SU-DHL-6 (cell line): ENCODE results near the gene LPCAT1.

Experiments
- H2AFZ ChIP-seq: fragments of 200-600 bp; sonication (generic); 2 replicates; pipeline ENCODE4 v1.6.1; 2014; ENCODE audit warnings: low read depth, mild to moderate bottlenecking, moderate library complexity, mixed read lengths, antibody characterized with exemption, low read length; ENCODE audit not compliant: severe bottlenecking
- H3F3A ChIP-seq: fragments of 200-600 bp; shearing (Covaris generic); 2 replicates; pipeline ENCODE4 v1.6.0; 2016; ENCODE audit warnings: antibody characterized with exemption, mild to moderate bottlenecking; ENCODE audit not compliant: insufficient read depth
- H3K27ac ChIP-seq: fragments of 200-600 bp; sonication (generic); 2 replicates; pipeline ENCODE4 v1.5.1; 2016; ENCODE audit warnings: low read depth, mild to moderate bottlenecking, low read length, moderate library complexity, mixed read lengths
- H3K27me3 ChIP-seq: fragments of 200-600 bp; sonication (generic), shearing (Covaris generic); 2 replicates; pipeline ENCODE4 v1.6.0; 2014; ENCODE audit warnings: mild to moderate bottlenecking, low read length
- H3K36me3 ChIP-seq: fragments of 200-600 bp; sonication (generic); 2 replicates; pipeline ENCODE4 v1.6.1; 2014; ENCODE audit warnings: mild to moderate bottlenecking, low read length, mixed read lengths
- H3K4me2 ChIP-seq: fragments of 300-600, 200-600 bp; shearing (Covaris generic), sonication (generic); 2 replicates; pipeline ENCODE4 v1.6.0; 2014; ENCODE audit warnings: low read length, low read depth, mild to moderate bottlenecking; ENCODE audit not compliant: poor library complexity, severe bottlenecking
- H3K4me3 ChIP-seq: fragments of 200-600 bp; sonication (generic); 2 replicates; pipeline ENCODE4 v1.5.1; 2014; ENCODE audit warnings: antibody characterized with exemption, low read length, mild to moderate bottlenecking, mixed read lengths; ENCODE audit not compliant: insufficient read depth, poor library complexity, severe bottlenecking
- H3K79me2 ChIP-seq: fragments of 200-600 bp; sonication (generic); 2 replicates; pipeline ENCODE4 v1.6.1; 2014; ENCODE audit warnings: mild to moderate bottlenecking, low read length, moderate library complexity; ENCODE audit not compliant: insufficient read depth
- H3K9ac ChIP-seq: fragments of 200-600 bp; sonication (generic); 2 replicates; pipeline ENCODE4 v1.7.0; 2014; ENCODE audit warnings: mild to moderate bottlenecking, low read length
- H3K9me2 ChIP-seq: fragments of 200-600 bp; sonication (generic); replicated peaks from 2 replicates; pipeline ENCODE4 v1.6.1; 2014; ENCODE audit warnings: low read length; ENCODE audit not compliant: insufficient read depth
- H3K9me3 ChIP-seq: fragments of 200-600 bp; sonication (generic); 2 replicates; pipeline ENCODE4 v1.6.1; 2014; ENCODE audit warnings: low read length, mixed read lengths; ENCODE audit not compliant: insufficient read depth
- H4K20me1 ChIP-seq: fragments of 200-600 bp; sonication (generic); 2 replicates; pipeline ENCODE4 v1.6.1; 2014; ENCODE audit warnings: low read depth, mild to moderate bottlenecking, antibody characterized with exemption, low read length, moderate library complexity, mixed read lengths
- EZH2phosphoT487 ChIP-seq: fragments of 200-600 bp; sonication (generic), shearing (Covaris generic); conservative IDR thresholded peaks from 2 replicates; pipeline ENCODE4 v1.6.1; 2018; ENCODE audit warnings: mild to moderate bottlenecking, antibody characterized with exemption, low read length, moderate library complexity, mixed read lengths
- TF ChIP-seq, protein P1 (sequence below): fragments of 200-600 bp; sonication (generic); IDR thresholded peaks from one replicate; pipeline ENCODE4 v1.5.1; 2017; ENCODE audit warnings: antibody characterized with exemption, mild to moderate bottlenecking, low read length, moderate library complexity; ENCODE audit not compliant: insufficient read depth, poor library complexity, severe bottlenecking

Gene LPCAT1

DNA sequence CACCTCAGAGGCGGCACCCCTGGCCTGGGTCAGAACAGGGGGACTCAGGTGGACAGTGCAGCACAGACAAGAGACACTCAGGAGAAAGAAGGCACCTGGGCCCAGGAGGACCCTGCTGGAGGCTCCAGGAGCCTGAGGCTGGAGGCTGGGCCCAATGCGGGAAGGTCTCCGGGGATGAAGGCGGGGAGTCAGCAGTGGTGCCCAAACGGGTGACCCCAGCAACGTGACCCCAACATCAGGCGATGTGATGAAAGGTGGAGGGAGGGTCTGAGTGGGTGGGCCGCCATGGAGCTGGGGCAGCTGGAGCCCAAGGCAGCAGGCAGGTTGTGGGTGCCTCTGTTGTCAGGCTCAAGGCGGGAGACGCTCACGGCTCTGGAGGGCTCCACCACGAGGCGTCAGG, 37.5 kb downstream of the LPCAT1 start:
- Histone ChIP-seq H3K9me3 (no peaks in the 10 kb centered on the region), H3K79me2 (no peaks in the 10 kb centered on the region), H3F3A (peaks cover 10% of the 10 kb centered on the region; the same call in 1 of the 2 replicates), H3K27ac (0 out of 2 replicates have a peak overlapping the region, but pooled peaks have one; percentile 78), H3K4me3 (no peak overlapping the region), H3K9me2 (no peaks in the 10 kb centered on the region), H3K9ac (no peak overlapping the region), H3K27me3 (no peaks in the 10 kb centered on the region), H3K36me3 (0 out of 2 replicates have a peak, but pooled peaks cover 3% of the 10 kb centered on the region), H2AFZ (no peak overlapping the region), H4K20me1 (no peaks in the 10 kb centered on the region), H3K4me2 (no peak overlapping the region)
- TF ChIP-seq, protein P1, sequence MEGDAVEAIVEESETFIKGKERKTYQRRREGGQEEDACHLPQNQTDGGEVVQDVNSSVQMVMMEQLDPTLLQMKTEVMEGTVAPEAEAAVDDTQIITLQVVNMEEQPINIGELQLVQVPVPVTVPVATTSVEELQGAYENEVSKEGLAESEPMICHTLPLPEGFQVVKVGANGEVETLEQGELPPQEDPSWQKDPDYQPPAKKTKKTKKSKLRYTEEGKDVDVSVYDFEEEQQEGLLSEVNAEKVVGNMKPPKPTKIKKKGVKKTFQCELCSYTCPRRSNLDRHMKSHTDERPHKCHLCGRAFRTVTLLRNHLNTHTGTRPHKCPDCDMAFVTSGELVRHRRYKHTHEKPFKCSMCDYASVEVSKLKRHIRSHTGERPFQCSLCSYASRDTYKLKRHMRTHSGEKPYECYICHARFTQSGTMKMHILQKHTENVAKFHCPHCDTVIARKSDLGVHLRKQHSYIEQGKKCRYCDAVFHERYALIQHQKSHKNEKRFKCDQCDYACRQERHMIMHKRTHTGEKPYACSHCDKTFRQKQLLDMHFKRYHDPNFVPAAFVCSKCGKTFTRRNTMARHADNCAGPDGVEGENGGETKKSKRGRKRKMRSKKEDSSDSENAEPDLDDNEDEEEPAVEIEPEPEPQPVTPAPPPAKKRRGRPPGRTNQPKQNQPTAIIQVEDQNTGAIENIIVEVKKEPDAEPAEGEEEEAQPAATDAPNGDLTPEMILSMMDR: no peak
- no peak for TF ChIP-seq EZH2phosphoT487

DNA sequence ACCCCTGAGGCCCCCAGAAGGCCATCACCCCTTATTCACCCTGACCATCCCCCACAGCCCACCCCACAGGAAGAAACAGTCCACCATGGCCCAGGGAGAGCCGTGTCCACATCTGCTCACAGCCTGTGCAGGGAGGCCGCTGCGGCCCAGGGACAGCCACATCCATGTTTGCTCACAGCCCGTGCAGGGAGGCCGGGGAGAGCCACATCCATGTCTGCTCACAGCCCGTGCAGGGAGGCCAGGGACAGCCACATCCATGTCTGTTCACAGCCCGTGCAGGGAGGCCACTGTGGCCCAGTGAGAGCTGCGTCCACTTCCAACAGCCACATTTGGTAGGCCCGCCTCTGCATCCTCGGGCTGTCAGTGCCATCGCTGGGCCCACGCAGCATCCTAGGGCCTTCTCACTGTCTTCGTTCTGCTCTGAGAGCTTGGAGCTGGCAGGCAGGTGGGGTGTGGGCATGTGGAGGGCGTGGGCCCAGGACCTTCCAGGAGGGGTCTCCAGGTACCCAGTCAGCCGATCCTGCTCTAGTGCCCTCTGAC, 38.1 kb downstream of the LPCAT1 start:
- TF ChIP-seq, protein P1: no peak
- TF ChIP-seq EZH2phosphoT487: no peak
- H3K9me2 ChIP-seq: no peaks in the 10 kb centered on the region
- H3K27ac ChIP-seq: peak overlapping the region; percentile 78
- peaks cover 10% of the 10 kb centered on the region; the same call in 1 of the 2 replicates for H3F3A ChIP-seq
- peak overlapping the region; percentile 39 for H3K9ac ChIP-seq
- H3K36me3 ChIP-seq: no peaks in the 10 kb centered on the region
- H3K9me3 ChIP-seq: no peaks in the 10 kb centered on the region
- H3K4me2 ChIP-seq: peak overlapping the region; percentile 41
- no peaks in the 10 kb centered on the region for H3K27me3 ChIP-seq
- no peaks in the 10 kb centered on the region for H4K20me1 ChIP-seq
- H2AFZ ChIP-seq: no peak overlapping the region
- H3K4me3 ChIP-seq: no peak overlapping the region
- no peaks in the 10 kb centered on the region for H3K79me2 ChIP-seq

DNA sequence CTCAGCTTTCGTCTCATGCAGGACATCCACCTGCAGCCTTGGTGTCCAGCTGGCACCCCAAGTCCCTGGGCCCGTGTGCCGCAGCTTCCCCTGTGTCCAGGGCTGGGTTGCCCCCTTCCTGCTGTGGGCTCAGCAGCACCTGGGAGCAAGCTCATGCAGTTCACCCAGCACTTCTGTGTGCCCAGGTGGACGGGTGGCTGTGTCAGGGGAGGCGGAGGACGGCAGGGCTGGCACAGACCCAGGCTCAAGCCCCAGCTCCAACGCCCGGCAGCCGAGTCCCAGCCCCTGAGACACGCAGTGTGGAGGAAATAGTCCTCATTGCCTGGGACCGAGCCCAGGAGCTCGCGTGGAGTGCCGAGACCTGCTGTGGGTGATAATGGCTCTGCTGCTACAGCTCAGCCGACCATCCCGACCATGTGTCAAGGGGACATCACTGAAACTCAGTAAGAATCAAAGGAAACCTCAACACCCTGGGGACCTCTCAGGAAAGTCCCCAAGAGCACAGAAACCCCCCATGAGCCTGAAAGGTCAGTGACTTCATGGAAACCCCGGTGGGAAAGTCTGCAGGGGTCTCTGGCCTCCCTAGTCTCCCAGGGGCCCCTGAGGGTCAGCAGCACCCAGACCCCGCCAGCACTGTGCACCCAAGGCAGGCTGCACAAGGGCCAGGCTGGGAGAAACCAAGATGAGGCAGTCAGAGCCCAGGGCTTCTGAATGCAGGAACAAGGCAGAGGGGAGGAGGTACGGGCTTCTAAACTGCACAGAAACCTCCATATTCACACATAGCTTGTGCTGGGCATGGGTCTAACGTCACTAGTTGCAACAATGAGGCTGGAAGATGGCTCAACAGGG, 38.8 kb downstream of the LPCAT1 start:
- H3K9me2 ChIP-seq: no peaks in the 10 kb centered on the region
- H3K36me3 ChIP-seq: no peaks in the 10 kb centered on the region
- H3K79me2 ChIP-seq: no peaks in the 10 kb centered on the region
- H3K9me3 ChIP-seq: no peaks in the 10 kb centered on the region
- H2AFZ ChIP-seq: no peak overlapping the region
- no peak overlapping the region for H3K4me3 ChIP-seq
- peak overlapping the region; percentile 41 for H3K4me2 ChIP-seq
- peak overlapping the region; percentile 39 for H3K9ac ChIP-seq
- H3F3A ChIP-seq: peaks cover 10% of the 10 kb centered on the region; the same call in 1 of the 2 replicates
- no peaks in the 10 kb centered on the region for H3K27me3 ChIP-seq
- H3K27ac ChIP-seq: peak overlapping the region; percentile 78
- TF ChIP-seq, protein P1: no peak
- TF ChIP-seq EZH2phosphoT487: no peak
- no peaks in the 10 kb centered on the region for H4K20me1 ChIP-seq
